ENCODE measurements around the gene CKM. TPM values are rescaled to one million over a fixed set of nuclear protein-coding genes. Genes with fewer than 3 reads are reported as not detected.
"Not testable (repeated sequence)": the region's sequence is repeated elsewhere in the genome, so short reads cannot be mapped to it uniquely, and the experiment has no call there.

Gene CKM
- total RNA-seq, 4 donors from 2014 or later = 0.27 TPM; not detected in 3

DNA sequence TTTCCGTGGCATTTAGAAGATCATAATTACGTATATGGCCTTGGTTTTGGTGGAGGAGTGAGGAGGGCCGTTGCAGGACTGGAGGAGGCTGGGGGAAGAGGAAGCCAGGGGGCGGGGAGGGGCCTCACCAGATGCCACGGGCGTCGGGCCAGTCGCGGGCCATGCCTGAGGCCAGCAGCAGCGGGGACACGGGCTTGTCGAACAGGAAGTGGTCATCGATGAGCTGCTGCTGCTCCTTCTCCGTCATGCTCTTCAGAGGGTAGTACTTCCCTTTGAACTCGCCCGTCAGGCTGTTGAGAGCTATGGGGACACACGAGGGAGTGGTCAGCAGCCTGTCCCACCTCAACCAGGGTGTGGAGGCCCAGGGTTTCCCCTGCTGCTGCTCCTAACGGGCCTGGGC, 11.1 kb downstream of the CKM start:
- Histone ChIP-seq H3K9me3 (no peaks in the 10 kb centered on the region), H3K4me1 (no peaks in the 10 kb centered on the region), H3K27ac (no peak overlapping the region), H3K4me3 (replicated peaks in 1 of 3) (no peak overlapping the region), H3K36me3 (no peaks in the 10 kb centered on the region), H3K27me3 (no peaks in the 10 kb centered on the region)
- 32 to 63% methylated on average over 13 to 16 of the region's 18 CpGs for WGBS, 2 donors
- intact Hi-C loops (cut with DNase I) = no loop called here
- no peak for DNase-seq
- TF ChIP-seq CTCF (IDR thresholded peaks at IDR 0.05) (no peak), POLR2A (IDR thresholded peaks at IDR 0.05) (no peak)

DNA sequence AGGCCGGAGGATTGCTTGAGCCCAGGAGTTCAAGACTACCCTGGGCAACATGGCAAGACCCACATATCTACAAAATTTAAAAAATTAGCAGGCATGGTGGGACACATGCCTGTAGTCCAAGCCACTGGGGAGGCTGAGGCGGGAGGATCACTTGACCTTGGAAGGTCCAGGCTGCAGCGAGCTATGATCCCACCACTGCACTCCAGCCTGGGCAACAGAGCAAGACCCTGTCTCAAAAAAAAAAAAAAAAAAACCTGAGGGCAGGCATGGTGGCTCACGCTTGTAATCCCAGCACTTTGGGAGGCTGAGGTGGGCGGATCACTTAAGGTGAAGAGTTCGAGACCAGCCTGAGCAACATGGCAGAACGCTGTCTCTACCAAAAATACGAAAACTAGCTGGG, 13.4 kb downstream of the CKM start:
- WGBS, 2 donors = 91 to 94% methylated on average over 7 to 8 of the region's 8 CpGs
- H3K4me1 ChIP-seq; intact Hi-C loops (cut with DNase I); H3K27ac ChIP-seq; DNase-seq; H3K27me3 ChIP-seq; H3K4me3 ChIP-seq (replicated peaks in 1 of 3); H3K36me3 ChIP-seq; H3K9me3 ChIP-seq: not testable (repeated sequence)

GRCh38 chr19:45307361-45307760, 15.3 kb downstream of the CKM start:
- Histone ChIP-seq H3K4me3 (replicated peaks in 1 of 3) (no peak overlapping the region), H3K4me1 (no peaks in the 10 kb centered on the region), H3K27ac (no peak overlapping the region), H3K36me3 (no peaks in the 10 kb centered on the region), H3K27me3 (no peaks in the 10 kb centered on the region), H3K9me3 (no peaks in the 10 kb centered on the region)
- no peak for DNase-seq
- intact Hi-C loops (cut with DNase I) = no loop called here
- 87 to 96% methylated on average over 9 to 15 of the region's 19 CpGs for WGBS, 2 donors
- no peak for TF ChIP-seq CTCF (IDR thresholded peaks at IDR 0.05)
- no peak for TF ChIP-seq POLR2A (IDR thresholded peaks at IDR 0.05)

GRCh38 chr19:45306518-45307027, 16.1 kb downstream of the CKM start:
- H3K36me3 ChIP-seq = no peaks in the 10 kb centered on the region
- H3K27me3 ChIP-seq = no peaks in the 10 kb centered on the region
- no peak for TF ChIP-seq POLR2A (IDR thresholded peaks at IDR 0.05)
- no peak for TF ChIP-seq CTCF (IDR thresholded peaks at IDR 0.05)
- H3K27ac ChIP-seq = no peak overlapping the region
- no peak overlapping the region for H3K4me3 ChIP-seq (replicated peaks in 1 of 3)
- H3K9me3 ChIP-seq = no peaks in the 10 kb centered on the region
- intact Hi-C loops (cut with DNase I) = no loop called here
- DNase-seq = no peak
- no peaks in the 10 kb centered on the region for H3K4me1 ChIP-seq
- 63 to 67% methylated on average over 17 of the region's 18 CpGs for WGBS, 2 donors

DNA sequence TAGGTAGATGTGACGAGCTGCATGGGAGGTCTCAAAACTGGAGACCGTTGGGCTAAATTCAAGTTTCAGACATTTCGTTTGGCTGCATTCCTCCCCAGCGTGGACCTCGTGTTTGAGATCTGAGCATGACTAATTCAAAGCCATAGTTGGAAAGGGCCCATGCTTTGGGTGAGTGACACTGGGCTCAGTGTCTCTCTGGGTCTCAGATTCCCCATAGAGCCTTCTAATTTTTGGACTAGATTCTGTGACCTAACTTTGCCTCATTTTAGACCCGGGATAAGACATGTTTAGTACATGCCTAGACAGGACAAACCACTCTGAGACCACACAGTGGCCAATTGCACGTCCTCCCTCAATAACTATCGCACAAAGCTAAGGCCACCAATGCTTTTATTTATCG, 16.6 kb downstream of the CKM start:
- Histone ChIP-seq H3K4me1 (no peaks in the 10 kb centered on the region), H3K9me3 (no peaks in the 10 kb centered on the region), H3K36me3 (peaks cover 0 to 1% of the 10 kb centered on the region in 2 donors), H3K27me3 (no peaks in the 10 kb centered on the region), H3K27ac (no peak overlapping the region), H3K4me3 (replicated peaks in 1 of 3) (no peak overlapping the region)
- intact Hi-C loops (cut with DNase I) = no loop called here
- no peak for DNase-seq
- 55 to 56% methylated on average over 8 to 9 of the region's 9 CpGs for WGBS, 2 donors
- no peak for TF ChIP-seq POLR2A (IDR thresholded peaks at IDR 0.05)
- no peak for TF ChIP-seq CTCF (IDR thresholded peaks at IDR 0.05)

DNA sequence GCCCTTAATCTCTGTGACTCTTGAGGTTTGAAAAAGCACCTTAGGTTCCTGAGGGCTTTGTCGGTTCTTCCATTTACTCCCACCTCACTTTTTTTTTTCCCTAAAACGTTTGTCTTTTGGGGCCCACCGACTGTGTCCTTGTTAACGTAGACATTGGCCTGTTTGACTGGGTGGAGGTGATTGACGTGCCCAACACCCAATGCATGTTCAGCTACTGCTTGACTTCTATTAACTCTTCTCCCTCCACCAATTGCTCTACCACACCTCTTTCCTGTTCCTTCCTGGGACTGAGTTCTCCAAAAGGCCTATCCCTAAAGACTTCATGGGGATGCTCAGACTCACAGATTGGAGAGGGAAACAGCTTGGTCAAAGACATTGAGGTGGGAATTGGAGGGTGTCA, 17.3 kb downstream of the CKM start:
- intact Hi-C loops (cut with DNase I) = no loop called here
- WGBS, 2 donors = 24 to 25% methylated on average over 5 of the region's 5 CpGs
- no peaks in the 10 kb centered on the region for H3K27me3 ChIP-seq
- no peak for DNase-seq
- H3K4me1 ChIP-seq = no peaks in the 10 kb centered on the region
- no peak overlapping the region for H3K4me3 ChIP-seq (replicated peaks in 1 of 3)
- no peak for TF ChIP-seq POLR2A (IDR thresholded peaks at IDR 0.05)
- no peak for TF ChIP-seq CTCF (IDR thresholded peaks at IDR 0.05)
- H3K9me3 ChIP-seq = no peaks in the 10 kb centered on the region
- H3K36me3 ChIP-seq = peaks cover 0 to 4% of the 10 kb centered on the region in 2 donors
- no peak overlapping the region for H3K27ac ChIP-seq

All from thyroid gland (tissue), 4 donors.